ENCODE measurements around the gene MTPN. TPM values are rescaled to one million over a fixed set of nuclear protein-coding genes. Genes with fewer than 3 reads are reported as not detected.

The MTPN gene
- total RNA-seq, 6 experiments from 2014 or later: 242 to 306 (median 273) TPM

GRCh38 chr7:135971366-135971725 is 5.8 kb downstream of the MTPN start:
- Mint-ChIP-seq H3K4me1 (ENCODE audit: low read depth) (peaks cover 59% of the 10 kb centered on the region), H3K36me3 (ENCODE audit: low read depth) (peaks cover 34% of the 10 kb centered on the region), H3K4me3 (no peak overlapping the region), H3K9me3 (no peaks in the 10 kb centered on the region), H3K27me3 (ENCODE audit: insufficient read depth) (no peaks in the 10 kb centered on the region), H3K27ac (no peak overlapping the region)
- no peak for TF ChIP-seq CTCF (IDR thresholded peaks at IDR 0.05)
- no peak for DNase-seq

- Mint-ChIP-seq H3K27me3 (ENCODE audit: insufficient read depth) (no peaks in the 10 kb centered on the region), H3K27ac (no peak overlapping the region), H3K4me1 (ENCODE audit: low read depth) (peaks cover 58% of the 10 kb centered on the region), H3K4me3 (no peak overlapping the region), H3K36me3 (ENCODE audit: low read depth) (peaks cover 29% of the 10 kb centered on the region), H3K9me3 (no peaks in the 10 kb centered on the region)
- TF ChIP-seq CTCF (IDR thresholded peaks at IDR 0.05): no peak
- DNase-seq: no peak
Observed at GRCh38 chr7:135970682-135971365, 6.3 kb downstream of the MTPN start.

- Mint-ChIP-seq H3K4me3 (no peak overlapping the region), H3K9me3 (no peaks in the 10 kb centered on the region), H3K4me1 (ENCODE audit: low read depth) (peaks cover 58% of the 10 kb centered on the region), H3K27ac (no peak overlapping the region), H3K36me3 (ENCODE audit: low read depth) (peaks cover 29% of the 10 kb centered on the region), H3K27me3 (ENCODE audit: insufficient read depth) (no peaks in the 10 kb centered on the region)
- DNase-seq: no peak
- TF ChIP-seq CTCF (IDR thresholded peaks at IDR 0.05): no peak
Observed at GRCh38 chr7:135970045-135970444, 7.1 kb downstream of the MTPN start.

GRCh38 chr7:135966341-135967043 is 10.7 kb downstream of the MTPN start:
- Mint-ChIP-seq H3K9me3 (no peaks in the 10 kb centered on the region), H3K36me3 (ENCODE audit: low read depth) (peaks cover 28% of the 10 kb centered on the region), H3K4me1 (ENCODE audit: low read depth) (peaks cover 46% of the 10 kb centered on the region), H3K4me3 (no peak overlapping the region), H3K27me3 (ENCODE audit: insufficient read depth) (no peaks in the 10 kb centered on the region), H3K27ac (peak overlapping the region; percentile 16)
- no peak for DNase-seq
- no peak for TF ChIP-seq CTCF (IDR thresholded peaks at IDR 0.05)

GRCh38 chr7:135965602-135966001 is 11.6 kb downstream of the MTPN start:
- DNase-seq: no peak
- no peak overlapping the region for H3K27ac Mint-ChIP-seq
- peaks cover 55% of the 10 kb centered on the region for H3K4me1 Mint-ChIP-seq (ENCODE audit: low read depth)

More at GRCh38 chr7:135965602-135966001, 11.6 kb downstream of the MTPN start:
- Mint-ChIP-seq H3K4me3 (no peak overlapping the region), H3K27me3 (ENCODE audit: insufficient read depth) (no peaks in the 10 kb centered on the region), H3K9me3 (no peaks in the 10 kb centered on the region), H3K36me3 (ENCODE audit: low read depth) (peaks cover 30% of the 10 kb centered on the region)
- TF ChIP-seq CTCF (IDR thresholded peaks at IDR 0.05): no peak
